ENCODE measurements around the gene SEC62.

SEC62 gene

GRCh38 chr3:169966428-169966950 is at the start of gene SEC62:
SEC62 (plus strand) TSS chr3:169966807; CDS start chr3:169966823, 16 bp downstream.
- Histone ChIP-seq H3K9me3 (ENCODE audit: control insufficient read depth, insufficient read depth, low read length) (no peaks in the 10 kb centered on the region), H3K27ac (ENCODE audit: low read depth, low read length) (peak within 1 kb of the TSS; percentile 85), H3K4me1 (ENCODE audit: control insufficient read depth, insufficient read depth, low read length) (peaks cover 27% of the 10 kb centered on the region), H3K27me3 (ENCODE audit: control insufficient read depth, insufficient read depth, low read length) (no peaks in the 10 kb centered on the region), H3K4me3 (ENCODE audit: low read depth, low read length) (peak within 1 kb of the TSS; percentile 94), H3K9ac (ENCODE audit: low read depth, low read length) (peak within 1 kb of the TSS; percentile 88), H3K36me3 (ENCODE audit: control insufficient read depth, insufficient read depth, low read length) (peaks cover 13% of the 10 kb centered on the region)

GRCh38 chr3:169923189-169923588 is 43.4 kb upstream of the SEC62 start:
- Histone ChIP-seq H3K4me3 (ENCODE audit: low read depth, low read length) (no peak overlapping the region), H3K27me3 (ENCODE audit: control insufficient read depth, insufficient read depth, low read length) (no peaks in the 10 kb centered on the region), H3K27ac (ENCODE audit: low read depth, low read length) (no peak overlapping the region), H3K9ac (ENCODE audit: low read depth, low read length) (no peak overlapping the region), H3K36me3 (ENCODE audit: control insufficient read depth, insufficient read depth, low read length) (no peaks in the 10 kb centered on the region), H3K4me1 (ENCODE audit: control insufficient read depth, insufficient read depth, low read length) (no peaks in the 10 kb centered on the region), H3K9me3 (ENCODE audit: control insufficient read depth, insufficient read depth, low read length) (no peaks in the 10 kb centered on the region)

- no peak overlapping the region for H3K4me3 ChIP-seq (ENCODE audit: low read depth, low read length)
- no peak overlapping the region for H3K9ac ChIP-seq (ENCODE audit: low read depth, low read length)
- H3K27me3 ChIP-seq (ENCODE audit: control insufficient read depth, insufficient read depth, low read length): no peaks in the 10 kb centered on the region
- H3K36me3 ChIP-seq (ENCODE audit: control insufficient read depth, insufficient read depth, low read length): no peaks in the 10 kb centered on the region
- H3K27ac ChIP-seq (ENCODE audit: low read depth, low read length): no peak overlapping the region
- H3K9me3 ChIP-seq (ENCODE audit: control insufficient read depth, insufficient read depth, low read length): no peaks in the 10 kb centered on the region
- no peaks in the 10 kb centered on the region for H3K4me1 ChIP-seq (ENCODE audit: control insufficient read depth, insufficient read depth, low read length)
Observed at GRCh38 chr3:169923831-169924230, 42.8 kb upstream of the SEC62 start.

GRCh38 chr3:169929830-169930519 is 36.6 kb upstream of the SEC62 start:
- no peak overlapping the region for H3K4me3 ChIP-seq (ENCODE audit: low read depth, low read length)
- H3K27me3 ChIP-seq (ENCODE audit: control insufficient read depth, insufficient read depth, low read length): no peaks in the 10 kb centered on the region
- H3K9me3 ChIP-seq (ENCODE audit: control insufficient read depth, insufficient read depth, low read length): no peaks in the 10 kb centered on the region
- H3K4me1 ChIP-seq (ENCODE audit: control insufficient read depth, insufficient read depth, low read length): no peaks in the 10 kb centered on the region
- H3K36me3 ChIP-seq (ENCODE audit: control insufficient read depth, insufficient read depth, low read length): no peaks in the 10 kb centered on the region
- H3K9ac ChIP-seq (ENCODE audit: low read depth, low read length): no peak overlapping the region
- no peak overlapping the region for H3K27ac ChIP-seq (ENCODE audit: low read depth, low read length)

GRCh38 chr3:169930843-169931242 is 35.8 kb upstream of the SEC62 start:
- Histone ChIP-seq H3K36me3 (ENCODE audit: control insufficient read depth, insufficient read depth, low read length) (no peaks in the 10 kb centered on the region), H3K4me1 (ENCODE audit: control insufficient read depth, insufficient read depth, low read length) (no peaks in the 10 kb centered on the region), H3K9ac (ENCODE audit: low read depth, low read length) (no peak overlapping the region), H3K4me3 (ENCODE audit: low read depth, low read length) (no peak overlapping the region), H3K27me3 (ENCODE audit: control insufficient read depth, insufficient read depth, low read length) (no peaks in the 10 kb centered on the region), H3K27ac (ENCODE audit: low read depth, low read length) (no peak overlapping the region), H3K9me3 (ENCODE audit: control insufficient read depth, insufficient read depth, low read length) (no peaks in the 10 kb centered on the region)

- no peak overlapping the region for H3K4me3 ChIP-seq (ENCODE audit: low read depth, low read length)
- H3K9ac ChIP-seq (ENCODE audit: low read depth, low read length): no peak overlapping the region
- H3K4me1 ChIP-seq (ENCODE audit: control insufficient read depth, insufficient read depth, low read length): no peaks in the 10 kb centered on the region
Observed at GRCh38 chr3:169931747-169932520, 34.7 kb upstream of the SEC62 start.

GRCh38 chr3:169939320-169939719 is 27.3 kb upstream of the SEC62 start:
- Histone ChIP-seq H3K27me3 (ENCODE audit: control insufficient read depth, insufficient read depth, low read length) (no peaks in the 10 kb centered on the region), H3K27ac (ENCODE audit: low read depth, low read length) (no peak overlapping the region), H3K9ac (ENCODE audit: low read depth, low read length) (no peak overlapping the region), H3K36me3 (ENCODE audit: control insufficient read depth, insufficient read depth, low read length) (no peaks in the 10 kb centered on the region), H3K9me3 (ENCODE audit: control insufficient read depth, insufficient read depth, low read length) (no peaks in the 10 kb centered on the region), H3K4me3 (ENCODE audit: low read depth, low read length) (no peak overlapping the region), H3K4me1 (ENCODE audit: control insufficient read depth, insufficient read depth, low read length) (no peaks in the 10 kb centered on the region; the same call in 1 of the 2 replicates)

More at GRCh38 chr3:169931747-169932520, 34.7 kb upstream of the SEC62 start:
- no peaks in the 10 kb centered on the region for H3K27me3 ChIP-seq (ENCODE audit: control insufficient read depth, insufficient read depth, low read length)
- no peak overlapping the region for H3K27ac ChIP-seq (ENCODE audit: low read depth, low read length)
- H3K36me3 ChIP-seq (ENCODE audit: control insufficient read depth, insufficient read depth, low read length): no peaks in the 10 kb centered on the region
- no peaks in the 10 kb centered on the region for H3K9me3 ChIP-seq (ENCODE audit: control insufficient read depth, insufficient read depth, low read length)

GRCh38 chr3:169939751-169940150 is 26.9 kb upstream of the SEC62 start:
- Histone ChIP-seq H3K9me3 (ENCODE audit: control insufficient read depth, insufficient read depth, low read length) (no peaks in the 10 kb centered on the region), H3K4me3 (ENCODE audit: low read depth, low read length) (no peak overlapping the region), H3K27ac (ENCODE audit: low read depth, low read length) (no peak overlapping the region), H3K4me1 (ENCODE audit: control insufficient read depth, insufficient read depth, low read length) (no peaks in the 10 kb centered on the region; the same call in 1 of the 2 replicates), H3K36me3 (ENCODE audit: control insufficient read depth, insufficient read depth, low read length) (no peaks in the 10 kb centered on the region), H3K27me3 (ENCODE audit: control insufficient read depth, insufficient read depth, low read length) (no peaks in the 10 kb centered on the region), H3K9ac (ENCODE audit: low read depth, low read length) (no peak overlapping the region)

- Histone ChIP-seq H3K9ac (ENCODE audit: low read depth, low read length) (no peak overlapping the region), H3K36me3 (ENCODE audit: control insufficient read depth, insufficient read depth, low read length) (no peaks in the 10 kb centered on the region), H3K27ac (ENCODE audit: low read depth, low read length) (no peak overlapping the region), H3K4me1 (ENCODE audit: control insufficient read depth, insufficient read depth, low read length) (no peaks in the 10 kb centered on the region; the same call in 1 of the 2 replicates), H3K9me3 (ENCODE audit: control insufficient read depth, insufficient read depth, low read length) (no peaks in the 10 kb centered on the region), H3K4me3 (ENCODE audit: low read depth, low read length) (no peak overlapping the region), H3K27me3 (ENCODE audit: control insufficient read depth, insufficient read depth, low read length) (no peaks in the 10 kb centered on the region)
Observed at GRCh38 chr3:169940470-169941181, 26.0 kb upstream of the SEC62 start.

GRCh38 chr3:169945313-169945712 is 21.3 kb upstream of the SEC62 start:
- H3K9me3 ChIP-seq (ENCODE audit: control insufficient read depth, insufficient read depth, low read length): no peaks in the 10 kb centered on the region
- no peaks in the 10 kb centered on the region for H3K27me3 ChIP-seq (ENCODE audit: control insufficient read depth, insufficient read depth, low read length)
- H3K27ac ChIP-seq (ENCODE audit: low read depth, low read length): no peak overlapping the region
- H3K36me3 ChIP-seq (ENCODE audit: control insufficient read depth, insufficient read depth, low read length): no peaks in the 10 kb centered on the region
- no peak overlapping the region for H3K4me3 ChIP-seq (ENCODE audit: low read depth, low read length)
- H3K9ac ChIP-seq (ENCODE audit: low read depth, low read length): no peak overlapping the region
- no peaks in the 10 kb centered on the region; the same call in 1 of the 2 replicates for H3K4me1 ChIP-seq (ENCODE audit: control insufficient read depth, insufficient read depth, low read length)

Measured in HUES48 (cell line).